GM21529 (cell line): ENCODE data around the gene ZNF730.
"Not testable (repeated sequence)": the region's sequence is repeated elsewhere in the genome, so short reads cannot be mapped to it uniquely, and the experiment has no call there.

Source experiments
- ATAC-seq: cut with Tn5 transposase; IDR thresholded peaks from one replicate; pipeline ENCODE4 v1.9.1; 2021; ENCODE audit not compliant: unreplicated experiment

Gene ZNF730

GRCh38 chr19:23116802-23117571 is at the start of gene ZNF730:
Gene ZNF730, plus strand, starts transcription at chr19:23117025. Its CDS starts 149 bp downstream, at chr19:23117174.
- no peak for ATAC-seq

- no peak for ATAC-seq
These were observed 46.3 kb upstream of the ZNF730 start for GRCh38 chr19:23070353-23071146.

- ATAC-seq, result no peak
These were observed 45.7 kb upstream of the ZNF730 start for GRCh38 chr19:23071147-23071511.

- no peak for ATAC-seq
These were observed 41.6 kb upstream of the ZNF730 start for GRCh38 chr19:23075031-23075733.

GRCh38 chr19:23077776-23078175 is 39.0 kb upstream of the ZNF730 start:
- not testable (repeated sequence) for ATAC-seq

GRCh38 chr19:23093832-23094231 is 23.0 kb upstream of the ZNF730 start:
- ATAC-seq, result no peak

GRCh38 chr19:23095418-23095817 is 21.4 kb upstream of the ZNF730 start:
- ATAC-seq, result no peak

GRCh38 chr19:23098286-23098685 is 18.5 kb upstream of the ZNF730 start:
- ATAC-seq, result no peak

GRCh38 chr19:23098988-23099387 is 17.8 kb upstream of the ZNF730 start:
- no peak for ATAC-seq

- no peak for ATAC-seq
These were observed 16.9 kb upstream of the ZNF730 start for GRCh38 chr19:23099966-23100365.

GRCh38 chr19:23101241-23101640 is 15.6 kb upstream of the ZNF730 start:
- no peak for ATAC-seq

- no peak for ATAC-seq
These were observed 1.6 kb downstream of the ZNF730 start for GRCh38 chr19:23118400-23118799.

- ATAC-seq, result not testable (repeated sequence)
These were observed 17.4 kb downstream of the ZNF730 start for GRCh38 chr19:23134211-23134610.

GRCh38 chr19:23145617-23146415 is 29.0 kb downstream of the ZNF730 start:
- ATAC-seq, result no peak

- no peak for ATAC-seq
These were observed 43.9 kb downstream of the ZNF730 start for GRCh38 chr19:23160766-23161165.

- ATAC-seq, result not testable (repeated sequence)
These were observed 51.5 kb downstream of the ZNF730 start for GRCh38 chr19:23168286-23168685.

- ATAC-seq, result no peak
These were observed 66.4 kb downstream of the ZNF730 start for GRCh38 chr19:23183251-23183650.

- ATAC-seq, result no peak
These were observed 73.5 kb downstream of the ZNF730 start for GRCh38 chr19:23190341-23190740.
